Stimulated activated CD8-positive, alpha-beta memory T cell treated with anti-CD3 and anti-CD28 coated beads, Interleukin-4, amount 100 ng/mL, for 1 hour (primary cell): Measurements from ENCODE around the gene GAMT.

Experiments
- DNase-seq, 2 donors: peaks; one replicate each; pipeline ENCODE4 v3.0.0-alpha.2; 2020; ENCODE audit warnings: low read depth in 2 of 2, low spot score in 1 of 2

Gene GAMT

GRCh38 chr19:1401889-1402217 lies 511 bp upstream of the GAMT start:
- no peak for DNase-seq

GRCh38 chr19:1400281-1401137 lies 833 bp downstream of the GAMT start:
- DNase-seq = no peak

GRCh38 chr19:1399745-1400144 lies 1.6 kb downstream of the GAMT start:
- DNase-seq = no peak

GRCh38 chr19:1399079-1399478 lies 2.3 kb downstream of the GAMT start:
- no peak for DNase-seq

DNA sequence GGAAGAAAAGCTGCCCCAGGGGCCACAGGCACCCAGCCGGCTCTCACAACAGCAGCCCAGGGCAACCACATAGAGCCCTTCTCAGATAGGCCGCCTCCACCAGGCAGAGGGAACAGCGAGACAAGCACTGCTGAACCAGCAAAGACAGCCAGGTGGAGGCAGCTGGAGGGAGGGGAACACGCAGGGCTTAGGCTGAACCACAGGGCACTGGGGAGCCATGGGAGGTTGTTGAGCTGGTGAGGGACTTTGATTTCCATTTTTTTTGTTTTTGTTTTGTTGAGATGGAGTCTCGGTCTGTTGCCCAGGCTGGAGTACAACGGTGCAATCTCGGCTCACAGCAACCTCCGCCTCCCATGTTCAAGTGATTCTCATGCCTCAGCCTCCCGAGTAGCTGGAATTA lies 3.5 kb downstream of the GAMT start:
- DNase-seq = no peak

- no peak for DNase-seq
Observed at GRCh38 chr19:1396768-1397679, 4.3 kb downstream of the GAMT start.

GRCh38 chr19:1396019-1396767 lies 5.1 kb downstream of the GAMT start:
- DNase-seq = no peak

GRCh38 chr19:1395194-1396018 lies 5.9 kb downstream of the GAMT start:
- no peak for DNase-seq

DNA sequence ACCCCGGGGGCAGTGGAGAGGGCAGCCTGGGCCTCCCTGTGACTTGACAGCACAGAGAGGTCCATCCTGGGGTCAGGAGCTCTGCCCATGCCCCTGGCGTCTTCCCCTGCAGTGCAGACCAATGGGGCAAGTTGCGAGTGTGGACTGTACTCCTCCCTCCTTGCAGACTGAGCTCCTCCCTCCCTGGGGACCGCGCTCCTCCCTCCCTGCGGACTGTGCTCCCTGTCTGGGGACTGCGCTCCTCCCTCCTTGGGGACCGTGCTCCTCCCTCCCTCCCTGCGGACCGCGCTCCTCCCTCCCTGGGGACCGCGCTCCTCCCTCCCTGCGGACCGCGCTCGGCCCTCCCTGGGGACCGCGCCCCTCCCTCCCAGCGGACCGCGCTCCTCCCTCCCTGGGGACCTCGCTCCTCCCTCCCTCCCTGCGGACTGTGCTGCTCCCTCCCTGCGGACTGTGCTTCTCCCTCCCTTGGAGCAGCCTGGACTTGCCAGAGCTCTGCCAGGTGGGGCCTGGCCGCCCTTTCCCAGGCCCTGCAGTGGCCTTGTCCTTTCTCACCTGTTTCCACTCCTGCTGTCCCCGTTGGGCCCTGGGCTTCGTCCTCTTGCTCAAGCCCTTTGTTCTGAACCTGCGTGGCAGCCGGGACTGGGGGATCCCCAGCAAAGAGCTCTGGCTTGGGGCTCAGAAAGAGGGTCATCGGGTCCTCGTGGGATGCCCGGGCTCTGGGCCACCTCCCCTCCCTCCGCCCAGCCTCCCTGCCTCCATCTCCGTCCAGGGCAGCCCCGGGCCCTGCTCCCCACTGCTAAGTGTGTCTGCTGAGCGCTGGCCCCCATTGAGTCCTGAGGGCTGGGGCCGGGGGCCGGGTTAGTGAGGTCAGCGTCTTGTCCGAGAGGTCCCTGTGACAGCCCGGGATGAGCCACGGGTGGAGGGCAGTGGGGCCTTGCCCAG lies 6.8 kb downstream of the GAMT start:
- no peak for DNase-seq

DNA sequence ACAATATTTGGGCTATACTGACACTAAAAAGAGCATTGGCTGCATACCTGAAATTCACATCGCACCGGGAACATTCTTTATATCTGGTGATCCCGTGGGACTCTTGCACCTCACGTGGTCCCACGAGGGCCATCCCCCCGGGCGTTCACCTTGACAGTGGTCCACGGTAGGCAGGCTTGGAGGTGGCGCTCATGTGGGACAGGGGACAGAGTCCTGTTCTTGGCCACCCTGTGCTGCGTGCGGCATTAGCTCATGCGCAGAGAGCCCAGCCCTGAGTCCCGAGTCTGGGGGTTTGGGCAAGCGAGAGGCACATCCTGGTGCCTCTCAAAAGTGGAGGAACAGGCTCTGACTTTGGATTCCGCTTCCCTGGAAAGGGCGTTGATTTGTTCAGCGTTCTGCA lies 7.5 kb downstream of the GAMT start:
- no peak for DNase-seq

GRCh38 chr19:1392939-1393530 lies 8.3 kb downstream of the GAMT start:
- no peak for DNase-seq

DNA sequence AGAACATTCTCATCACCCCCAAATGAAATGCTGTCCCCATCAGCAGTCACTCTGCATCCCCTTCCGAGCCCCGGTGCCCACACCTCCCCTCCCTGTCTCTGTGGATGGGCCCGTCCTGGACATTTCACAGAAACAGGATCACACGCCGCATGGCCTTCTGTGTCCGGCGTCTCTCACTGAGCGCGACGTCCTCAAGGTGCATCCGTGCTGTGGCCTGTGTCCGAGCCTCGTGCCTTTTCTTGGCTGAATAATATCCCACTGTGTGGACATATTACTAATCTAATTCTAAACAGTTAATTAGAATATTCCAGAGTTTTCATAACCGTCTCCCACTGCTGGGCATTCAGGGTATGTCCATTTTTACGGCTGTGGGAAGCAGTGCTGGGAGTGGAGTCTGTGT lies 8.9 kb downstream of the GAMT start:
- no peak for DNase-seq

GRCh38 chr19:1390890-1391423 lies 10.4 kb downstream of the GAMT start:
- DNase-seq = no peak

GRCh38 chr19:1389033-1389940 lies 12.1 kb downstream of the GAMT start:
- DNase-seq = no peak

GRCh38 chr19:1388637-1389026 lies 12.7 kb downstream of the GAMT start:
- DNase-seq = no peak

GRCh38 chr19:1387684-1388636 lies 13.4 kb downstream of the GAMT start:
- DNase-seq = no peak
